LNCaP clone FGC (cell line): Measurements from ENCODE around the gene DAP.

ENCODE experiments used
- DNase-seq: peaks from one replicate; pipeline ENCODE4 v3.0.0-alpha.2; 2011; ENCODE audit warnings: low read depth
- H3K4me3 ChIP-seq: 2 replicates; pipeline ENCODE4 v1.5.1; 2011; ENCODE audit warnings: mild to moderate bottlenecking, low read depth, low read length, control low read depth
- TF ChIP-seq, protein P1 (sequence below): IDR thresholded peaks from 2 replicates; pipeline ENCODE4 v1.5.1; 2012; ENCODE audit warnings: mild to moderate bottlenecking; ENCODE audit not compliant: control insufficient read depth, insufficient read depth; ENCODE audit errors: extremely low read depth

DAP gene

DNA sequence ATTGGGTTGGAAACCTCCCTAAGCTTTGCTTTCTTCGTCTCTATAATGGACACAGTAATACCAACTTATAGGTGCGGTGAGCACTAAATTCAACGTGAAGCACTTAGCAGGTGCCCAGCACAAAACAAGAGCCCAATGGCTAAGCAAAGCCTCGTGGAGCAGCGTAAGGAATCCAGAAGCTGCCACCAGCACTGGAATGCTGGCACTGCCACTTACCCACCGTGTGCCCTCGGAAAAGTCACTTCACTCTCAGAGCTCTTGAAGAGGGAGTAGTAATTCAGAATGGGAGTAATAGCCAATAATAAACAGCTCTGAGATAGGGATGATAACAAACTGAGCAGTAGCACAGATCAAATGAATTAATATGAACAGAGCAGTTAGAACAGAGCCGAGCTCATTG, 16.4 kb downstream of the DAP start:
- TF ChIP-seq, protein P1, sequence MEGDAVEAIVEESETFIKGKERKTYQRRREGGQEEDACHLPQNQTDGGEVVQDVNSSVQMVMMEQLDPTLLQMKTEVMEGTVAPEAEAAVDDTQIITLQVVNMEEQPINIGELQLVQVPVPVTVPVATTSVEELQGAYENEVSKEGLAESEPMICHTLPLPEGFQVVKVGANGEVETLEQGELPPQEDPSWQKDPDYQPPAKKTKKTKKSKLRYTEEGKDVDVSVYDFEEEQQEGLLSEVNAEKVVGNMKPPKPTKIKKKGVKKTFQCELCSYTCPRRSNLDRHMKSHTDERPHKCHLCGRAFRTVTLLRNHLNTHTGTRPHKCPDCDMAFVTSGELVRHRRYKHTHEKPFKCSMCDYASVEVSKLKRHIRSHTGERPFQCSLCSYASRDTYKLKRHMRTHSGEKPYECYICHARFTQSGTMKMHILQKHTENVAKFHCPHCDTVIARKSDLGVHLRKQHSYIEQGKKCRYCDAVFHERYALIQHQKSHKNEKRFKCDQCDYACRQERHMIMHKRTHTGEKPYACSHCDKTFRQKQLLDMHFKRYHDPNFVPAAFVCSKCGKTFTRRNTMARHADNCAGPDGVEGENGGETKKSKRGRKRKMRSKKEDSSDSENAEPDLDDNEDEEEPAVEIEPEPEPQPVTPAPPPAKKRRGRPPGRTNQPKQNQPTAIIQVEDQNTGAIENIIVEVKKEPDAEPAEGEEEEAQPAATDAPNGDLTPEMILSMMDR = no peak
- DNase-seq = no peak
- H3K4me3 ChIP-seq = no peak overlapping the region

DNA sequence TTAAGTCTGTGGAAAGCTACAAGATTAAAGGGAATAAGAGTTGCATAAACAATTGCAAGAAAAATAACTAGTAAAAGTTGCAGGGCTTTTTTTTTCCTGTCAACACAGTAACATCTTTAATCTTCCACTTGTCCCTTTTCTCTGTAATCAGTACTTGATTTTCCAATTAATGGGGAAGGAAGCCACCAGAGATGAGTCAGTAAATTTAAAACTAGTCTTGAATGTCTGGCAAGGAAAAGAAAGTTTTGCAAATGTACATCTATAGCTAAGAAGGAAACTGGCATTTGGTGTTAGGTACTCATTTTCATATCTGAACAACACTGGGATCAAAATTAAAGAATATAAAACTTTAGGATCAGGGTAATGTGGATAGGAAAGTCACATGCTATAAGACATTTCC, 17.1 kb downstream of the DAP start:
- no peak for DNase-seq
- no peak overlapping the region for H3K4me3 ChIP-seq
- TF ChIP-seq, protein P1 = no peak

DNA sequence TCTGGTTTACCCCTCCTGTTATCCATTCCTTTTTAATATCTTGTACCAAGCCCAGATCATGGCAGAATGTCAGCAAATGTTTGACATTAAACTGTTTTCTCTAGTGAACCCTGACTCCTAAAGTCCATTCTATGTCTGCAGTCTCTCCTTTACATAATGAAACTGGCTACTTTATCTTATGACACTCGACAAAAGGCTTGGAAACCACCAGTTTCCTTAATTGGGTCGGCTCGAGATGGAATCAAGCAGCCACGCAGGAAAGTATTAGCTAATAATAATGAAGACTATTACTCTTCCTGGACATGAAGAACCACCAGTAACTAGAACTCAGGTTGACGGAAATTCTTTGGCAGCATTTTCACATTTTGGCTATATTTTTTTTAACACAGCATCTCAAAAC, 17.5 kb downstream of the DAP start:
- no peak for DNase-seq
- no peak overlapping the region for H3K4me3 ChIP-seq
- TF ChIP-seq, protein P1 = no peak

DNA sequence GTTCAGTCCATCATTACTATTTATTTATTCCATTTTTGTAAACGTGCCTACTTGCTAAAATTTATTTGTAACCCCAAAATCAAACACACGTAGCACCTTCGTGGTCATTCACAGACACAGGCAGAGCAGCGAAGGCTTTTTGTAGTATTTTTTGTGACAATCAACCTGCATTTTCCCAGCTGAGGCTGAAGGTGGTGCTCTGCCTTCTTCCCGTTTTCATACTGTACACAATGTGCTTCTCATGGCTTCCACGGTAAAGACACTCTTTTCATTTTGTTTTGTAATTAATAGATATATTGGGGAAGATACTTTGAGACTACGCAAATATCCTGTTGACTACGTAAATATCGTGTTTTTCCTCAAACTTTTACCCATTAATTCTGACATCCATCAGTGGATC, 19.4 kb downstream of the DAP start:
- H3K4me3 ChIP-seq = no peak overlapping the region
- DNase-seq = no peak
- TF ChIP-seq, protein P1 = peak; percentile 57

DNA sequence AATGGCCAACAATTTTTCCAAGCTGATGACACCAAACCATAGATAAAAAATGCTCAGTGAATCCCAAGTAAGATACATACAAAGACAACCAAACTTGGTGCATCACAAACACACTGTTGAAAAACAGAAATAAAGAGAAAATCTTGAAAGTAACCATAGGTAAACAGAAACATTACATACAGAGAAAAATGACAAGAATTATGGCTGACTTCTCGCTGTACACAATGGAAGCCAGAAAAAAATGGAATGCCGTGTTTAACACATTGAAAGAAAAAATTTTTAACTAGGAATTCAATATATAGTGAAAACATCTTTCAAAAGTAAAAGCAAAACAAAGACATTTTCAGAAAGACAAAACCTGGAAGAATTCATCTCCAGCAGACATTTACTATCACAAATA, 20.6 kb downstream of the DAP start:
- DNase-seq = no peak
- TF ChIP-seq, protein P1 = no peak
- H3K4me3 ChIP-seq = no peak overlapping the region

DNA sequence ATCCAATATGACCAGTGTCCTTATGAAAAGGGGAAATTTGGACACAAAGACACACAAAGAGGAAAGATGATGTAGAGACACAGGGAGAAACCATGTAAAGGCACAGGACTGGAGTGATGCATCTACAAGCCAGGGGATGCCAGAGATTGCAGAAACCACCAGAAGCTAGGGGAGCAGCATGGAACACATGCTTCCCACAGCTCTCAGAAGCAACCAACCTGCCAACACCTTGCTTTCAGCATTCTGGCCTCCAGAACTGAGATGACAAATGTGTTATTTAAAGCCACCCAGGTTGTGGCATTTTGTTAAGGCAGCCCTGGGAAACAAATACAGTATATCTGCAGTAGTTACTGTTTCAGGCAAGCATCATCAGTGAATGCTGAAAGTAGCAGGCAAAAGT, 23.2 kb downstream of the DAP start:
- DNase-seq = no peak
- no peak overlapping the region for H3K4me3 ChIP-seq
- TF ChIP-seq, protein P1 = no peak

DNA sequence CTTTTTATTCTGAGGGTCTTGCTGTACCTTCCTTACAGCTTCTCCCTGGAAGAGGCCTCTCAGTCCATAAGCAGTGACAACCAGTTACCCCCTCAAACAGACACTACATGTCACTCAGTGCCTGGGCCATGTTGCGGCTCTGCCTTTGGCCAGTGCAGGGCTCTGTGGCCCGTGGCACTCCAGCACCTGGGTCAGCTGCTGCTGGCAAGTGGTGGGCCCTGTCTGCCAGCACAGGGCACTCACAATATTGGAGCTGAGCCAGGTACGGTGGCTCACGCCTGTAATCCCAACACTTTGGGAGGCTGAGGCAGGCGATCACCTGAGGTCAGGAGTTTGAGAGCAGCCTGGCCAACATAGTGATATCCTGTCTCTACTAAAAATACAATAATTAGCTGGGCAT, 24.2 kb downstream of the DAP start:
- TF ChIP-seq, protein P1 = no peak
- no peak for DNase-seq
- H3K4me3 ChIP-seq = no peak overlapping the region
